CD4-positive, alpha-beta T cell treated with Interleukin-10 for 1 hour (primary cell): ENCODE results near the gene HNF4A.
"Not testable (repeated sequence)": the region's sequence is repeated elsewhere in the genome, so short reads cannot be mapped to it uniquely, and the experiment has no call there.

Source experiments
- DNase-seq: peaks from one replicate; pipeline ENCODE4 v3.0.0-alpha.2; 2020

HNF4A gene

GRCh38 chr20:44448753-44449546 is 93.5 kb downstream of the HNF4A start:
- no peak for DNase-seq

DNA sequence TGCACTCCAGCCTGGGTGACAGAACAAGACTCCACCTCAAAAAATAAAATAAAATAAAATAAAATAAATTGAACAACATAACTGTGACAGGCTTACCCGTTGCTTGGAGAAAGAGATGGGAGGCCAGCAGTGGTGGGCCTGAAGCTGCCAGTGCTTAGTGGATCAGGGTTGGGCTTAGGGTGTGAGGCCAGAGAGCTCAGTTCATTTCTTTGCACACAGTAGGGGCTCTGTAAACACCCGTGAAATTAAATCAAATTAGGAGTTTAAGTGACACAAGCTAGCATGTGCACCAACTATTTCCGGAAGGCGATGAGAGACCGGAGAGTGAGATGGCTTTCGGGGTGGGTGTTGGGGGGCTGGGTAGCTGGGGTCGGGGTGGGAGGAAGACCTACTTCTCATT is 94.4 kb downstream of the HNF4A start:
- no peak for DNase-seq

GRCh38 chr20:44450281-44450889 is 94.9 kb downstream of the HNF4A start:
- DNase-seq, result no peak

DNA sequence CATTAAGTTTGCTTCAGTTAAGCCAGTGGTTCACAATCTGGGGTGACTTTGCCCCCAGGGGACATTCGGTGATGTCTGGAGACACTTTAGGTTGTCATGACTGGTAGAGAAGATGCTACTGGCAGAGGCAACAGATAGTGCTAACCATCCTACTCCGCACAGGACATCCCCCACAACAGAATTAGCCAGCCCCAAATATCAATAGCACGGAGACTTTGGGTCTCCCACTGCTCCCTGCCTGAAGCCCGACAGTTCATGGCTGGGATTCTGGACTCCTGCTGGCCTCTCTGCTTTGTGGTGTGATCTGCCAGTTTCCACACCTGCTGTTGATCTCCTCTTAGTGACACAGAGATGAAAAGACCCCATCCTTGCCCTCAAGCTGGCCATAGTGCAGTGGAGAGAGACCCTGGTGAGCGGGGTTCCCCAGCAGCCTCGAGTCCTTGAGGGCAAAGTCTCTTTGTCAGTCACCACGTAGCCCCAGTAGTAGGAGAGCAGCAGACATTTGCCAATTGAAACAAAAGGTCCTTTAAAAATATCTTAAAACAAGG is 95.5 kb downstream of the HNF4A start:
- DNase-seq, result no peak

- DNase-seq, result no peak
Measured at GRCh38 chr20:44454306-44454963, 98.9 kb downstream of the HNF4A start.

- no peak for DNase-seq
Measured at GRCh38 chr20:44455126-44455525, 99.6 kb downstream of the HNF4A start.

DNA sequence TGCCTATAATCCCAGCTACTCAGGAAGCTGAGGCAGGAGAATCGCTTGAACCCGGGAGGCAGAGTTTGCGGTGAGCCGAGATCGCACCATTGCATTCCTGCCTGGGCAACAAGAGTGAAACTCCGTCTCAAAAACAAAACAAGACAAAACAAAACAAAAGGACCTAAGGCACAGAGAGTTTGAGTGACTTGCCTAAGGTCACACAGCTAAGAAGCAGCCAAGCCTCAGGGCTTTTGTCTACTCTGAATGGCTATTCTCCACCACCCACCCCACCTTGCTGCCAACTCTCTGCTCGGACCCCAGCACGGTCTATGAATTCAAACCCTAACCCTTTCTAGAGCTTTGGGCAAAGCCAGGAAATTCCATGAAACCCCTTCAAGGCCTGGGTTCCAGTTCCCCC is 101.1 kb downstream of the HNF4A start:
- DNase-seq, result no peak

DNA sequence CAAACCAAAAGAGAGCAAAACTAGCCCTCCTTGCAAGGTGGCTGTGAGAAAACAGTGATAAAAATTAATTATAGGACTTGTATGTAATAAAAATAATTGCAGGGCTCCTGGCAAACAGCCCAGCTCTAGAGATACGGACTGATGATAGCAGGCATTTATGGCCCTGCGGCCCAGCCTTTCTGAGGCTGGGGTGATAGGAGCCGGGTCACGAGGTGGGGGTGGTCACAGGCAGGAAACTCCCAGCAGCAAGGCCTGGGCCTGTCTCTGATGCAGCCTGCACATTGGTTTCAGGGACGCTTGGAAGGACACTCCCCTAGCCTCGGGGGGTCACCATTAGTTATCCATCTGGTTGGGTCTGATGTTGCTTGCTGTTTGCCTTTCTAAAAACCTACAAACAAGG is 101.5 kb downstream of the HNF4A start:
- no peak for DNase-seq

DNA sequence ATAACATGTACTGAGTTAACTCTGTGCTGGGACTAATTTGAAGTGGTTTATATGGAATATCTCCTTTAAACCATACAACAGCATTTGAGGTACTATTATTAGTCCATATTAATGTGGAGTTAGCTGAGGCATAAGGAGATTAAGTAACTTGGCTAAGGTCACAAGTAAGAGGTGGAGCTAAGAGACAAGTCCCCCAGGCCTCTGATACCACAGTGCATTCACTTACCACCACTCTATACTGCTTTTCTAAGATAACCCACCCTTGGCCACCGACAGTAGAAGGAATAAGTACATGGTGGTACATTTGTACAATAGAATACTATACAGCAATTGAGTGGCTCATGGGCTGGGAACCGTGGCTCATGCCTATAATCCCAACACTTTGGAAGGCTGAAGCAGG is 103.8 kb downstream of the HNF4A start:
- no peak for DNase-seq

GRCh38 chr20:44460795-44461141 is 105.3 kb downstream of the HNF4A start:
- peak; percentile 34 for DNase-seq

GRCh38 chr20:44461142-44461802 is 105.8 kb downstream of the HNF4A start:
- DNase-seq, result no peak

DNA sequence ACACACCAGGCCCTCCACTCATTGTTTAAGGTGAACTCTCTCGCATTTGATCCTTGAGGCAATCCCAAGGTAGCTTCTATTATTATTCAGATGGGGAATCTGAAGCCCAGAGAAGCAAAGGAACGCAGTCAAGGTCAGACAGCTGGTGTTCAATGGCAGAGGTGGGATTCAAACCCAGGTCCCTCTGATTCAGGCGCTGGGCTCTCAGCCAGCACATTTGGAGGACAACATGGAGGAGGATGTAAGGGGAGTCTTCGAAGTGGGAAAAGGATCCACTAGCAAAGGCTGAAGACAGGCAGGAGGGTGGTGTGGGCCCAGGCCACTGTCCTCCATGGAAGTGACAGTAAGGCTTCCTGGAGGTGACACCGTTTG is 106.3 kb downstream of the HNF4A start:
- no peak for DNase-seq

- no peak for DNase-seq
Measured at GRCh38 chr20:44463466-44463865, 108.0 kb downstream of the HNF4A start.

DNA sequence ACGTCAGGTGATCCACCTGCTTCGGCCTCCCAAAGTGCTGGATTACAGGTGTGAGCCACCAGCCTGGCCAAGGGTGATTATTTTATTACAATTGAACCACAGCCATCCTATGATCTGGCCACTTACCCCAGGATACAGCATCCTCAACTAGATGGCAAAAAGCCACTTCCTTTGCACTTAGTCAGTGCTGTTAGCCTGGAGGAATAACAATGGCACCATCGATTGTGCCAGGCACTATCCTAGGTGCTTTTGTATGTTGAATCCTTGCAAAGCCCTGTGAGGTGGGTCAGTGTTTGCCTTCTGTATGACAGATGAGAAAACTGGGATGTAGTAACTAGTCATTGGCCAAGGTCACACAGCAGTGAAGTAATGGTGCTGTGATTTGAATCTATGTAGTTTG is 109.0 kb downstream of the HNF4A start:
- no peak for DNase-seq

DNA sequence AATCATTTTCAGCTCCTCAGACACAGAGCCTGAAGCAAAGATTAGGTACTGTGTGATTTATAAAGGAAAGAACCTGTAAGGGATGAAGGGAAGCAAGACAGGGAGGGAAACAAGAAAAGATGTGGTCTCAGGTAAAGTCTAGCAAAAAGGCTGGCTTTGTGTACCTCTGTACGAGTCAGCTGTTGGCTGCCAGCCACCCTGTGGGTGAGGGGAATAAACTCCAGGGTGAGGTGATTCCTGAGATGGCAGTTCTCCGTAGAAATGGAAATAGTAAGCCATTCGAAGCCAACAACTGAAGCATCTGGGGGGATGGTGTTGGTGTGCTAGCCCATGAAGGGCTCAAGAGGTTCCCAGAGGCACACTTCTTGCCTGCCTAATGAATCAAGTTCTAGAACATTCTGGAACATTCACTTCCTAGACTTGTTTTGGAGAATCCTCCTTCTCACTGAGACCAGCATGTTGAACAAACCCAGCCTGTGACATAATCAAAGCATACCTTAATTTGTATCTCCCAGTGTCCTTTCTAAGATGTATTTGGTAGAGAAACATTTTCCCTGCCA is 109.6 kb downstream of the HNF4A start:
- no peak for DNase-seq

- DNase-seq, result no peak
Measured at GRCh38 chr20:44467289-44467883, 111.9 kb downstream of the HNF4A start.

- no peak for DNase-seq
Measured at GRCh38 chr20:44468044-44468782, 112.7 kb downstream of the HNF4A start.

- no peak for DNase-seq
Measured at GRCh38 chr20:44470327-44470726, 114.8 kb downstream of the HNF4A start.

GRCh38 chr20:44471481-44471882 is 116.0 kb downstream of the HNF4A start:
- no peak for DNase-seq

DNA sequence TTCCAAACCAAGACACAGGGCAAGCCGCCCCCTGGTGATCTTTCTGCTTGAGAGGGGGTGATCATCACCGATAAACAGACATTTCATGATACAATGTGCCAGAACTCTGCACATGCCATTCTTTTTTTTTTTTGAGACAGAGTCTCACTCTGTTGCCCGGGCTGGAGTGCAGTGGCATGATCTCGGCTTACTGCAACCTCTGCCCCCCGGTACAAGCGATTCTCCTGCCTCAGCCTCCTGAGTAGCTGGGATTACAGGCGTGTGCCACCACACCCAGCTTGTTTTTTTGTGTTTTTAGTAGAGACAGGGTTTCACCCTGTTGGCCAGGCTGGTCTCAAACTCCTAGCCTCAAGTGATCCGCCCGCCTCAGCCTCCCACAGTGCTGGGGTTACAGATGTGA is 116.8 kb downstream of the HNF4A start:
- not testable (repeated sequence) for DNase-seq

GRCh38 chr20:44475372-44475693 is 119.8 kb downstream of the HNF4A start:
- DNase-seq, result no peak
